GM13977 (cell line): Measurements from ENCODE around the gene FLRT2.

Source experiments
- DNase-seq: peaks from one replicate; pipeline ENCODE4 v3.0.0; 2012; ENCODE audit warnings: low spot score
- in situ Hi-C: fragments of 300-500 bp; cut with MboI; formaldehyde crosslinking; loops from one replicate; pipeline ENCODE4 v1.12.0; 2022; ENCODE audit warnings: low sequenced_read_pairs, low pct_unique_long_range_greater_than_20kb, mixed read lengths, inconsistent platforms; ENCODE audit not compliant: unreplicated experiment
- TF ChIP-seq, protein P1 (sequence below): IDR thresholded peaks from 2 replicates; pipeline ENCODE4 v1.5.1; 2012; ENCODE audit warnings: mild to moderate bottlenecking, control low read depth; ENCODE audit not compliant: insufficient read depth; ENCODE audit errors: extremely low read depth, missing control alignments

Gene FLRT2

DNA sequence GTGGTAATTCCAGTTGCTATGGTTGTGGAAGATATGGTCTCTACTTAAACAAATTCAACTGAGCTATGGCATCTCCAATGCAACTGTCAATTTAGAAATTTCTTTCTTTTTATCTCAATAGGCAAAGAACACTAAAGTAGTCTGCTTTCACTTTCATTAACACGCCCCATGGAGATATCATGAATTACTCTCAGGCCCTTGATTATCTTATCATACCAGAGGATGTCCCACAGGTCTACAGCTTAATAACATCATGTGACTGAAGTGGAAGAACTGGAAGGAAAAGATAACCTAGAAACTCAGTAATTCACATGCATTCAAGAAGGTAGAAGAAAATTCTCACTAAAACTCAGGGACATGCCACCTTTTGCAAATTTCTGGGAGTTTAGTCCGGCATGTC lies 114.3 kb downstream of the FLRT2 start:
- no peak for DNase-seq
- in situ Hi-C loops, result no loop called here
- TF ChIP-seq, protein P1, sequence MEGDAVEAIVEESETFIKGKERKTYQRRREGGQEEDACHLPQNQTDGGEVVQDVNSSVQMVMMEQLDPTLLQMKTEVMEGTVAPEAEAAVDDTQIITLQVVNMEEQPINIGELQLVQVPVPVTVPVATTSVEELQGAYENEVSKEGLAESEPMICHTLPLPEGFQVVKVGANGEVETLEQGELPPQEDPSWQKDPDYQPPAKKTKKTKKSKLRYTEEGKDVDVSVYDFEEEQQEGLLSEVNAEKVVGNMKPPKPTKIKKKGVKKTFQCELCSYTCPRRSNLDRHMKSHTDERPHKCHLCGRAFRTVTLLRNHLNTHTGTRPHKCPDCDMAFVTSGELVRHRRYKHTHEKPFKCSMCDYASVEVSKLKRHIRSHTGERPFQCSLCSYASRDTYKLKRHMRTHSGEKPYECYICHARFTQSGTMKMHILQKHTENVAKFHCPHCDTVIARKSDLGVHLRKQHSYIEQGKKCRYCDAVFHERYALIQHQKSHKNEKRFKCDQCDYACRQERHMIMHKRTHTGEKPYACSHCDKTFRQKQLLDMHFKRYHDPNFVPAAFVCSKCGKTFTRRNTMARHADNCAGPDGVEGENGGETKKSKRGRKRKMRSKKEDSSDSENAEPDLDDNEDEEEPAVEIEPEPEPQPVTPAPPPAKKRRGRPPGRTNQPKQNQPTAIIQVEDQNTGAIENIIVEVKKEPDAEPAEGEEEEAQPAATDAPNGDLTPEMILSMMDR, result no peak

DNA sequence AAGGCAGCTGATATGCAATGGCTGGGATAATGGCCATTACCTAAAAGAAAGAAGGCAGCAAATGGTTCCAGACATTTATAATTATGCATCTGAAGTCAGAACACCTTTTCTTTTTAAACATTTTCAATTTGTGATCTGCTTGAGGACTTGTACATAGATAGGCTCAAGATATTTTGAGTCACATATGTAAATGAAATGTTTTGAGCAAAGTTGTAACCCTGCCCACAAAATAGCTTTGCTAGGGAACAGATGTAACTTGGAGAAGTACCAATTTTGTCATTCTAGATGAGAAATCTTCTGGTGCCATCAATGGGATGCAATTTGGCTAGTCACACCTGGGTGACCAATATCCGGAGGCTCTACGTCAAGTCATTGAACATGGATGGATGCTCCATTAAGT lies 123.1 kb downstream of the FLRT2 start:
- TF ChIP-seq, protein P1, result no peak
- no peak for DNase-seq
- in situ Hi-C loops, result no loop called here

DNA sequence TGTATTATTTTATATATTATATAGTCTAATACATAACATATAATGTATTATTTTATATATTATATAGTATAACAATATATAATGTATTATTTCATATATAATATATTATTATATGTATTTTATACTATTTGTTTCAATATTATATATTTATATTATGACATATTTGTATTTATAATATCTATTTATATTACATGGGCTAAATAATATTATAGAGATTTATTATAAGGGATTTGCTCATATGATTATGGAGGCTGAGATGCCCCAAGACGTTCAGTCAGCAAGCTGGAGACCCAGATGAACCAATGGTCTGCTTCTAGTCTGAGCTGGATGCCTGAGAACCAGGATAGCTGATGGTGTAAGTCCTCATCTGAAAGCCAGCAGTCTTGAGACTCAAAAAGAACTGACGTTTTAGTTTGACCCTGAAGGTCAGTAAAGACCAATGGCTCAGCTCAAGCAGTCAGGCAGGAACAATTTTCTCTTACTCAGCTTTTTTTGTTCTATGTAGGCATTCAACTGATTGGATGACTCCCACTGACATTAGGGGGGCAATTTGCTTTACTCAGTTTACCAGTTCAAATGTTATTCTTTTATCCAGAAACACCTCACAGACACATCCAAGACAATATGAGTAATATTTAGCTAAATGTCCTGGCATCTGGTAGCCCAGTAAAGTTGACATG lies 130.4 kb downstream of the FLRT2 start:
- no peak for DNase-seq
- TF ChIP-seq, protein P1, result no peak
- in situ Hi-C loops, result no loop called here

DNA sequence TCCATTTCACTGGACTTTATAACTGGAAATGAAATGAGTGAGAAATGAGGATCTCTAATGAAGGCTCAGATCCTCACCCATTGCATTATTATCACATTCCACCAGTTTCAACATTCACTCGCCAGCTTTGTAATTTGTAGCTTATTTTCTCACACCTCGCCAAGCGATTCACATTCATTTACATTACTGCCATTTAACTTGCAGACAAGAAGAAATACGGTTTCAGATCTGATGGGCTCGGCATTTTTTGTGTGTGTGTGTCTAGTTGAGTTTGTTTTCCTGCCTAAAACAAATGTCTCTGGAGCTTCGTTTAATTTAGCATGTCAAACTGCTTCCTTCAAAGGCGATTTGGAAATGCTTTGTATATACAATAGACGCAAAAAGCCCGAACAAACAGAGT lies 132.2 kb downstream of the FLRT2 start:
- TF ChIP-seq, protein P1, result no peak
- in situ Hi-C loops, result no loop called here
- DNase-seq, result no peak

DNA sequence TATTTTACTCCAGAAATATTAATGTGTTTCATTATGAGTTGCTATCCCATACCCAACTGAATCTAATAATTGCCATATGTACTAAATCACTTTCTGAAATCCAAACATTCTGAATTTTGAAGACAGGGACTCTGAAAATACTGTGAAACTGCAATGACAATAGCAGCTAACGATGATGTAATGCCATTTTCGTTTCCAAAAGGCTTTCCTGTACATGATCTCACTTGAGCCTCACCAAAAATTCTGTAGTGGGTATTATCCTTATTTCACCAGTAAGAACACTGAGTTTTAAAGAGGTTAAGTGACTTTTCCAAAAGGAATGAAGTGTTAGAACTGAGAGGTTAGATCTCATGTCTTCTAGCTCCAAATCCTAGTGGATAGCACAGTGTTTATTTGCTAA lies 133.3 kb downstream of the FLRT2 start:
- in situ Hi-C loops, result no loop called here
- TF ChIP-seq, protein P1, result no peak
- DNase-seq, result no peak

DNA sequence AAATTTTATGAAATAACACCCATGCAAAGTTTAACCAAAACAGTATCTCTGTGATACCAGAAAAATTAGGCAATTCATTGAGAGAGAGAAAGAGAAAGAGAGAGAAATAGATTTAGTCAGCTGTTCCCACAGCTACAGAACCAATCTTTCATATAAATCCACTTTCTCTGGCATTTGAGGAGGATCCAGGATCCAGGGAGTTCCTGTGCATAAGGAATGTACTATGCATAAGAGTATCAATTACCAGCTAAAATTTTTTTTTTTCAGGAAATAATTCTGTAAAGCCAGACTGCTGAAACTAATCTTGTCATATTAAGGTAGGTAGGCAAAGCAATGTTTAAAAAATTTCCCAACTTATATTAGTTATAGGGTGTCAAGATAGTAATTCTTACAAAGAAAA lies 133.7 kb downstream of the FLRT2 start:
- TF ChIP-seq, protein P1, result no peak
- DNase-seq, result no peak
- in situ Hi-C loops, result no loop called here
